ENCODE measurements around the gene AADACL4.
"Not testable (repeated sequence)": the region's sequence is repeated elsewhere in the genome, so short reads cannot be mapped to it uniquely, and the experiment has no call there.

The AADACL4 gene

DNA sequence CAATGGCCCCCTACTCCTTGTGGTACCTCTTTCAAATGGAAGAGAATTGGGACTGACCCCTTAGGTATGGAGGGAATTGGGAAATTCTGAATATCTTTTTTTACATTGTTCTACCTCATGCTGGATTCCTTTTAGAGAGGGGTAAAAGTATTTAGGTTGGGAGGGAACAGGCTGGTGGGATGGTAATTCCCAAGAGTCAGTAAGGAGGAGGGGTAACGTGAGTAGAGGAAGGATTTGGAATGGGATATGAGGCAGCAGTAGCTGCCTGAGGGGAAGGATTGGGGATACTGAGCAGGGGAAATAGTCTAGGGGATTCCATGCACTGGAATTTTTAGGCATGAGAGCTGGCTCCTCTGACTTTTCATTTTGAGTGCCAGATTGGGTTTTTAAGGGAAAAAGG lies 68.2 kb downstream of the AADACL4 start:
- no peak for TF ChIP-seq POLR2A (IDR thresholded peaks at IDR 0.05; ENCODE audit: low read depth, low read length)
- DNase-seq (ENCODE audit: insufficient read length, low spot score) (no peak), FAIRE-seq (no peak)

DNA sequence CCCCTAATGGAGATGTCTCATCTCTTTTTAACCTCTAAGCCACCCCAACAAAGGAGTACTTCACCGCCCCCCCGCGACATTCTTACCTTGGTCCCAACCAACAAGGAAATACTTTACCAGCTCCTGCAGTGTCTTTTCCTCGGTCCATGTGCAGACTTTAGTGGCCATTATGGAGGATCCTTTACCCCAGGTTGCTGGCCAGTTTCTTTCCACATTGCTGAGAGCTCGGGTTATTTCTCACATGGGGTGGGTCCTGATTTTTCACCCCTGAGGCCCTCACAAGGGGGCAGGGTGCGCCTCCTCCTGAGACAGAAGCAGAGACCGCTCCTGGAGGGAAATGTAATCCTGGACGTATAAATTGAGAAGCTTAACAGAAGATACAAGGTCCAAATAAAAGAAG lies 69.0 kb downstream of the AADACL4 start:
- no peak for TF ChIP-seq POLR2A (IDR thresholded peaks at IDR 0.05; ENCODE audit: low read depth, low read length)
- no peak for DNase-seq (ENCODE audit: insufficient read length, low spot score)
- no peak for FAIRE-seq

DNA sequence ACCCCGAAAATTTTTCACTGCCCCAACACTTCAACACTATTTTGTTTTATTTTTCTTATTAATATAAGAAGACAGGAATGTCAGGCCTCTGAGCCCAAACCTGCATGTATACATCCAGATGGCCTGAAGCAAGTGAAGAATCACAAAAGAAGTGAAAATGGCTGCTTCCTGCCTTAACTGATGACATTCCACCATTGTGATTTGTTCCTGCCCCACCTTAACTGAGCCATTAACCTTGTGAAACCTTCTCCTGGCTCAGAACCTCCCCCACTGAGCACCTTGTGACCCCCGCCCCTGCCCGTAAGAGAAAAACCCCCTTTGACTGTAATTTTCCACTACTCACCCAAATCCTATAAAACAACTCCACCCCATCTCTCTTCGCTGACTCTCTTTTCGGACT lies 69.8 kb downstream of the AADACL4 start:
- FAIRE-seq; DNase-seq (ENCODE audit: insufficient read length, low spot score): not testable (repeated sequence)

DNA sequence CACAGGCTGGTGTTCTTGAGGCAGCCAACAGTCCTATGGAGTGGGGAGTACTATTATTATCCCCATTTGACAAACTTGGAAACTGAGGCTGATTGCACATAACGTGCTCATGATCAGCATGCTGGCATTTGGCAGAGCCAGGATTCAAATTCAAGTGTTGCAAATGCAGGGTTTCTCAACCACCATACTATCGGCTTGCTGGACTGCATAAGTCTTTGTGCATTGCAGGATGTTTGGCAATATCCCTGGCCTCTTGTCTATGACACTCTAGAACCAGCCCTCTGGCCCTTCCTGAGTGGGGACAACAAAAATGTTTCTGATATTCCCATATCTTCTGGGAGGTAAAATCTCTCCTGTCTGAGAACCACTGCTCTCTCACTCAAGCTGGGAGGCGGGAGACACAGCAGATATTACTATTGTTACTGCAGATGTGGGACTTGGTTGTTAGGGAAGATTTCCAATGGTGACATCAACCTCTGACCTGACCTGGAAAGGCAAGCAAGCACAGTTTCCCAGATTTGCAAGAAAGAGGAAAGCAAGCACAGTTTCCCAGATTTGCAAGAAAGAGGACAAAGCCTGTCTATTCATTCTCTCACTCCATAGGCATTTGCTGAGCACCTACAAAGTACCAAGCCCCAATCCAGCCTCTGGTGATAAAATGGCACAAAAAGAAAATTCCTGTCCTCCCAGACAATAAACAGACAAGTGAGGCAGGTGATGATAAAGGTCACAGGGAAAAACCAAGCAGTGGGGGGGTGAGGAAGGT lies 71.0 kb downstream of the AADACL4 start:
- DNase-seq (ENCODE audit: insufficient read length, low spot score) (no peak), FAIRE-seq (no peak)
- TF ChIP-seq POLR2A (IDR thresholded peaks at IDR 0.05; ENCODE audit: low read depth, low read length), result no peak

DNA sequence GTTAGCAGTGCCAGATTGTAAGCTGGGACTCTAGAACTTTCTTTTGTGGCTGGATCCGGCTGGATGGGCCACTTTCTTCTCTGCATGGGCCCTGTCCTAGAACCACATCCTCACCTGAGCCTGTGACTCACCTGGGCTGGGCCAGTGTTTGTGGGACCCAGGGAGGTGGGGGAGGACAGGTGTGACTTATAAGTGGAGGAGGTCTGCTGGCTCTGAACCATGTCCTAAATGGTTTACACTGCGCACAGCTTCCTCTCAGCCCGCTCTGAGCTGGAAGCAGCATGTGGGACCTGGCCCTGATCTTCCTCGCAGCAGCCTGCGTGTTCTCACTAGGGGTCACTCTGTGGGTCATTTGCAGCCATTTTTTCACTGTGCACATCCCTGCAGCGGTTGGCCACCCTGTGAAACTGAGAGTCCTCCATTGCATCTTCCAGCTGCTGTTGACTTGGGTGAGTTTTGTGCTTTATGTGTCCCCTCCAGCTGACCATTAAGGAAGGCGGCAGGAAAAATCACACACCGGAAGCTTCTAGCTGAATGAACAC lies 72.1 kb downstream of the AADACL4 start, which contains the start of gene AADACL3:
Gene AADACL3 (plus strand): TSS at position 215 of the 542 bp plus-strand sequence. CDS start 67 bp downstream, at position 282.
- DNase-seq (ENCODE audit: insufficient read length, low spot score) (no peak), FAIRE-seq (no peak)
- no peak for TF ChIP-seq POLR2A (IDR thresholded peaks at IDR 0.05; ENCODE audit: low read depth, low read length)

Data from H54 (cell line).